ENCODE results near the gene UBE2S. TPM values are rescaled to one million over a fixed set of nuclear protein-coding genes. Genes with fewer than 3 reads are reported as not detected.
A peak's percentile ranks its signal among the peaks of the same experiment; 100 is the strongest.
"Not testable (repeated sequence)": the region's sequence is repeated elsewhere in the genome, so short reads cannot be mapped to it uniquely, and the experiment has no call there.

Gene UBE2S
- total RNA-seq (10 to 100 TPM; 22.8 to 25.6 TPM), polyA plus RNA-seq (10 to 100 TPM; 11.3 to 17.3 TPM)
- long read RNA-seq, donor 1, transcript UBE2S-201 (4 exons, 2,548 nt) = major isoform, 59 of 60 reads
- long read RNA-seq, donor 1, partial matches to known transcripts = 0 of 60 reads
- long read RNA-seq, donor 1, other reads (novel, unspliced or antisense) = 0 of 60 reads
- long read RNA-seq, donor 2, transcript UBE2S-201 (4 exons, 2,548 nt) = major isoform, 19 of 20 reads
- long read RNA-seq, donor 2, partial matches to known transcripts = 0 of 20 reads
- long read RNA-seq, donor 2, other reads (novel, unspliced or antisense) = 0 of 20 reads
- long read RNA-seq, donor 3, transcript UBE2S-201 (4 exons, 2,548 nt) = major isoform, 26 of 26 reads
- long read RNA-seq, donor 3, partial matches to known transcripts = 0 of 26 reads
- long read RNA-seq, donor 3, other reads (novel, unspliced or antisense) = 0 of 26 reads
- long read RNA-seq, donor 4, transcript UBE2S-201 (4 exons, 2,548 nt) = major isoform, 37 of 39 reads
- long read RNA-seq, donor 4, partial matches to known transcripts = 0 of 39 reads
- long read RNA-seq, donor 4, other reads (novel, unspliced or antisense) = 0 of 39 reads
- long read RNA-seq, donor 5, transcript UBE2S-201 (4 exons, 2,548 nt) = major isoform, 84 of 85 reads
- long read RNA-seq, donor 5, partial matches to known transcripts = 0 of 85 reads
- long read RNA-seq, donor 5, other reads (novel, unspliced or antisense) = 0 of 85 reads

DNA sequence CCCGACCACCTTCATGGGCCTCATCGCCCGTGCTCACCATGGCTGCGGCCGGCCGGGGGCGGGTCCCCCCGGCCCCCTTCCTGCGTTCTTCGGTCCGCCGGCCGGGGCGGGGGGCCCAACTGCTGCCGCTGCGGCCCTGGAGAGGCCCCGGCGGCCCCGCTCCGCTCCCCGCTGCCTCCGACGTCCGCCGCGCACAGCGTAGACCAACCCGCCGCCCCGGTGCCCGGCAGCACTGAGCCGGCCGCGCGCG, at the start of gene UBE2S:
TSS of gene UBE2S (minus strand) at position 239 of the 250 bp plus-strand sequence. CDS start at position 40, 199 bp downstream.
- Histone ChIP-seq H3K36me3 (ENCODE audit: control insufficient read depth in 4 of 4, insufficient read depth in 4 of 4, low read length in 4 of 4) (peaks cover 0 to 25% (median 19%) of the 10 kb centered on the region in 4 donors), H3K27ac (ENCODE audit: low read depth in 1 of 2, low read length in 1 of 2) (peak within 1 kb of the TSS; percentile 95 to 99), H3K9ac (ENCODE audit: insufficient read depth in 1 of 2, low read length in 2 of 2) (peak within 1 kb of the TSS; percentile 75 to 84), H3K4me3 (peak within 1 kb of the TSS; percentile 71), H3K4me1 (ENCODE audit: control insufficient read depth in 5 of 5, insufficient read depth in 5 of 5, low read length in 5 of 5) (peaks cover 0 to 21% (median 9%) of the 10 kb centered on the region in 5 donors)
- not testable (repeated sequence) for H3K9me3 ChIP-seq (ENCODE audit: control insufficient read depth in 4 of 4, insufficient read depth in 3 of 4, low read length in 3 of 4); H3K27me3 ChIP-seq (ENCODE audit: control insufficient read depth in 3 of 3, insufficient read depth in 3 of 3, low read length in 2 of 3); DNase-seq
- WGBS, 2 donors = 0 to 1% methylated on average over 13 to 36 of the region's 36 CpGs
- ATAC-seq (ENCODE audit: insufficient read depth, low FRiP score) = peak; percentile 1

DNA sequence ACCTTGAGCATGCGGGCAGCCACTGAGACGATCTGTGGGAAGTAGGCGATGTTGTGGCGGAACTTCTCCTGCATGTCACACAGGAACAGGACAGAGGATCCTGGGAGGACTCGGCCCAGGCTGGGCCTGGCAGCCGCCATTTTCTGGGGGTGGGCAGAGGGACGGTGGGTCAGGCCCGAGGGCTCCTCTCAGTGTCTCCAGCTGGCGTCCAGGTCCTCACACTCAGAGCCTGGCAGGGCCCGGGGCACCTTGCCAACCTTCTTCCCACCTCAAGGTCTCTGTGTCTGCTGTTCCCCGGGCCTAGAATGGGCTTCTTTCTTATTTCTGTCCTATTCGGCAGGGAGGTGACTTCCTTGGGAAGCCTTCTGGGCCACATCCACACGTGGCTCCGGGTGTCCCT, 48.8 kb upstream of the UBE2S start:
- peaks cover 0 to 19% (median 0%) of the 10 kb centered on the region in 4 donors for H3K36me3 ChIP-seq (ENCODE audit: control insufficient read depth in 4 of 4, insufficient read depth in 4 of 4, low read length in 4 of 4)
- H3K27ac ChIP-seq (ENCODE audit: low read depth in 1 of 2, low read length in 1 of 2) = no peak overlapping the region
- no peak for DNase-seq
- WGBS, 2 donors = 89 to 93% methylated on average over 14 of the region's 14 CpGs
- peaks cover 0 to 30% (median 8%) of the 10 kb centered on the region in 5 donors for H3K4me1 ChIP-seq (ENCODE audit: control insufficient read depth in 5 of 5, insufficient read depth in 5 of 5, low read length in 5 of 5)
- H3K9ac ChIP-seq (ENCODE audit: insufficient read depth in 1 of 2, low read length in 2 of 2) = no peak overlapping the region
- H3K27me3 ChIP-seq (ENCODE audit: control insufficient read depth in 3 of 3, insufficient read depth in 3 of 3, low read length in 2 of 3) = peaks cover 3 to 11% (median 7%) of the 10 kb centered on the region in 3 donors
- H3K9me3 ChIP-seq (ENCODE audit: control insufficient read depth in 4 of 4, insufficient read depth in 3 of 4, low read length in 3 of 4) = no peaks in the 10 kb centered on the region
- ATAC-seq (ENCODE audit: insufficient read depth, low FRiP score) = no peak
- TF ChIP-seq, protein P1, sequence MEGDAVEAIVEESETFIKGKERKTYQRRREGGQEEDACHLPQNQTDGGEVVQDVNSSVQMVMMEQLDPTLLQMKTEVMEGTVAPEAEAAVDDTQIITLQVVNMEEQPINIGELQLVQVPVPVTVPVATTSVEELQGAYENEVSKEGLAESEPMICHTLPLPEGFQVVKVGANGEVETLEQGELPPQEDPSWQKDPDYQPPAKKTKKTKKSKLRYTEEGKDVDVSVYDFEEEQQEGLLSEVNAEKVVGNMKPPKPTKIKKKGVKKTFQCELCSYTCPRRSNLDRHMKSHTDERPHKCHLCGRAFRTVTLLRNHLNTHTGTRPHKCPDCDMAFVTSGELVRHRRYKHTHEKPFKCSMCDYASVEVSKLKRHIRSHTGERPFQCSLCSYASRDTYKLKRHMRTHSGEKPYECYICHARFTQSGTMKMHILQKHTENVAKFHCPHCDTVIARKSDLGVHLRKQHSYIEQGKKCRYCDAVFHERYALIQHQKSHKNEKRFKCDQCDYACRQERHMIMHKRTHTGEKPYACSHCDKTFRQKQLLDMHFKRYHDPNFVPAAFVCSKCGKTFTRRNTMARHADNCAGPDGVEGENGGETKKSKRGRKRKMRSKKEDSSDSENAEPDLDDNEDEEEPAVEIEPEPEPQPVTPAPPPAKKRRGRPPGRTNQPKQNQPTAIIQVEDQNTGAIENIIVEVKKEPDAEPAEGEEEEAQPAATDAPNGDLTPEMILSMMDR (IDR thresholded peaks at IDR 0.05; ENCODE audit: control extremely low read depth, extremely low read depth) = no peak
- H3K4me3 ChIP-seq = no peak overlapping the region

DNA sequence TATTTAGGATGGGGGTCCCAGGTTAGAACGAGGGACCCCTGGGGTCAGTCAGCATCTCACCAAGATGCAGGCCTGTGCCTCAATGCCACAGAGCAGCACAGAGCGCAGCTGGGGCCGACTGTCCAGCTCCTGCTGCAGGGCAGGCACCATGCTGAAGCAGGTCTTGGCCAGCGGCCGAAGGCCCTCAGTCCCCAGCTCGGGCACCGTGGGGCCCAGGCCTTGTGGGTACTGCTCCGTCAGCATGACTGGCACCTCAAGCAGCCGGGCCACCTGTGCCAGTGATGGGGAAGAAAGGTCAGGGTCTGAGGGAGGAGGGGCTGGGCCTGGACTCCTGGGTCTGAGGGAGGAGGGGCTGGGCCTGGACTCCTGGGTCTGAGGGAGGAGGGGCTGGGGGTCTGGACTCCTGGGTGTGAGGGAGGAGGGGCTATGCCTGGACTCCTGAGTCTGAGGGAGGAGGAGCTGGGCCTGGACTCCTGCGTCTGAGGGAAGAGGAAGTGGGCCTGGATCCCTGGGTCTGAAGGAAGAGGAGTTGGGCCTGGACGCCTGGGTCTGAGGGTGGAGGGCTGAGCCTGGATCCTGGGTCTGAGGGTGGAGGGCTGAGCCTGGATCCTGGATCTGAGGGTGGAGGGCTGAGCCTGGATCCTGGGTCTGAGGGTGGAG, 48.1 kb upstream of the UBE2S start:
- Histone ChIP-seq H3K9ac (ENCODE audit: insufficient read depth in 1 of 2, low read length in 2 of 2) (no peak overlapping the region), H3K4me1 (ENCODE audit: control insufficient read depth in 5 of 5, insufficient read depth in 5 of 5, low read length in 5 of 5) (peaks cover 0 to 24% (median 8%) of the 10 kb centered on the region in 5 donors), H3K9me3 (ENCODE audit: control insufficient read depth in 4 of 4, insufficient read depth in 3 of 4, low read length in 3 of 4) (no peaks in the 10 kb centered on the region), H3K27ac (ENCODE audit: low read depth in 1 of 2, low read length in 1 of 2) (no peak overlapping the region), H3K4me3 (no peak overlapping the region), H3K27me3 (ENCODE audit: control insufficient read depth in 3 of 3, insufficient read depth in 3 of 3, low read length in 2 of 3) (peaks cover 4 to 15% (median 7%) of the 10 kb centered on the region in 3 donors), H3K36me3 (ENCODE audit: control insufficient read depth in 4 of 4, insufficient read depth in 4 of 4, low read length in 4 of 4) (peaks cover 0 to 19% (median 0%) of the 10 kb centered on the region in 4 donors)
- DNase-seq (no peak), ATAC-seq (ENCODE audit: insufficient read depth, low FRiP score) (no peak)
- TF ChIP-seq, protein P1 (IDR thresholded peaks at IDR 0.05; ENCODE audit: control extremely low read depth, extremely low read depth) = no peak
- 87 to 91% methylated on average over 11 of the region's 11 CpGs for WGBS, 2 donors
